Neuronal stem cell (in vitro differentiated cells): Measurements from ENCODE around the gene CDH9.
"Not testable (repeated sequence)": the region's sequence is repeated elsewhere in the genome, so short reads cannot be mapped to it uniquely, and the experiment has no call there.

Source experiments
- DNase-seq: peaks from one replicate; pipeline ENCODE4 v3.0.0-alpha.2; 2013; ENCODE audit warnings: low spot score
- H2AFZ ChIP-seq: one replicate; pipeline ENCODE4 v1.6.1; 2013; ENCODE audit warnings: mild to moderate bottlenecking, low read length, inconsistent platforms
- H2AK5ac ChIP-seq: 2 replicates; pipeline ENCODE4 v1.6.1; 2013; ENCODE audit warnings: low read depth, mild to moderate bottlenecking, inconsistent platforms, low read length, moderate library complexity, mixed read lengths
- H2BK120ac ChIP-seq: 2 replicates; pipeline ENCODE4 v1.6.1; 2013; ENCODE audit warnings: low read depth, mild to moderate bottlenecking, inconsistent platforms, low read length, moderate library complexity, mixed read lengths
- H2BK12ac ChIP-seq: one replicate; pipeline ENCODE4 v1.6.1; 2013; ENCODE audit warnings: low read length, inconsistent platforms
- H2BK15ac ChIP-seq: 2 replicates; pipeline ENCODE4 v1.6.1; 2013; ENCODE audit warnings: mild to moderate bottlenecking, low read length, inconsistent platforms, mixed read lengths
- H2BK5ac ChIP-seq: one replicate; pipeline ENCODE4 v1.6.1; 2013; ENCODE audit warnings: inconsistent platforms, mild to moderate bottlenecking, low read length, moderate library complexity
- H3K14ac ChIP-seq: one replicate; pipeline ENCODE4 v1.6.1; 2013; ENCODE audit warnings: low read length, inconsistent platforms
- H3K18ac ChIP-seq: 2 replicates; pipeline ENCODE4 v1.6.1; 2013; ENCODE audit warnings: low read length, inconsistent platforms
- H3K23ac ChIP-seq: 2 replicates; pipeline ENCODE4 v1.6.1; 2013; ENCODE audit warnings: low read depth, mild to moderate bottlenecking, mixed read lengths, low read length, inconsistent platforms; ENCODE audit not compliant: poor library complexity
- H3K27ac ChIP-seq: replicated peaks from 3 replicates; pipeline ENCODE4 v1.5.1; 2013; ENCODE audit warnings: low read length, inconsistent platforms
- H3K27me3 ChIP-seq, 3 experiments: 2 replicates each; pipeline ENCODE4 v1.6.1; 2013; ENCODE audit warnings: low read length in 3 of 3, mild to moderate bottlenecking in 2 of 3, inconsistent platforms in 1 of 3, low read depth in 1 of 3, mixed read lengths in 1 of 3, moderate library complexity in 1 of 3; ENCODE audit not compliant: control insufficient read depth in 3 of 3, insufficient read depth in 3 of 3
- H3K36me3 ChIP-seq, 2 donors: replicated peaks in 1 of 2; 2 replicates each; pipeline ENCODE4 v1.6.1; 2013; ENCODE audit warnings: low read length in 2 of 2; ENCODE audit not compliant: control insufficient read depth in 2 of 2, insufficient read depth in 2 of 2
- H3K4ac ChIP-seq: 2 replicates; pipeline ENCODE4 v1.6.1; 2013; ENCODE audit warnings: inconsistent platforms, mild to moderate bottlenecking, low read length, moderate library complexity
- H3K4me1 ChIP-seq, 2 donors: 1 replicate in 1 of 2; 2 replicates in 1 of 2; pipeline ENCODE4 v1.6.1; 2013; ENCODE audit warnings: low read length in 2 of 2, low read depth in 1 of 2; ENCODE audit not compliant: control insufficient read depth in 2 of 2, insufficient read depth in 1 of 2
- H3K4me2 ChIP-seq: one replicate; pipeline ENCODE4 v1.6.1; 2013; ENCODE audit warnings: mild to moderate bottlenecking, low read length, inconsistent platforms; ENCODE audit not compliant: insufficient read depth, poor library complexity, severe bottlenecking
- H3K4me3 ChIP-seq, 2 donors: 2 replicates each; pipeline ENCODE4 v1.5.1; 2013; ENCODE audit warnings: low read length in 2 of 2, mild to moderate bottlenecking in 2 of 2, inconsistent platforms in 1 of 2, moderate library complexity in 1 of 2
- H3K79me1 ChIP-seq: one replicate; pipeline ENCODE4 v1.6.1; 2013; ENCODE audit warnings: low read depth, mild to moderate bottlenecking, inconsistent platforms, low read length, moderate library complexity
- H3K9ac ChIP-seq: one replicate; pipeline ENCODE4 v1.6.1; 2013; ENCODE audit warnings: mild to moderate bottlenecking, low read depth, low read length, inconsistent platforms; ENCODE audit not compliant: poor library complexity
- H3K9me3 ChIP-seq, 2 donors: replicated peaks in 1 of 2; 2 replicates each; pipeline versions ENCODE3 to v1.6.1; 2013; ENCODE audit warnings: low read length in 2 of 2, mild to moderate bottlenecking in 2 of 2, inconsistent platforms in 1 of 2, low read depth in 1 of 2, mixed read lengths in 1 of 2, moderate library complexity in 1 of 2; ENCODE audit not compliant: control insufficient read depth in 2 of 2, insufficient read depth in 1 of 2
- H4K8ac ChIP-seq: one replicate; pipeline ENCODE4 v1.6.1; 2013; ENCODE audit warnings: low read depth, mild to moderate bottlenecking, inconsistent platforms, low read length, moderate library complexity
- H4K91ac ChIP-seq: one replicate; pipeline ENCODE4 v1.6.1; 2013; ENCODE audit warnings: low read length, low read depth, mild to moderate bottlenecking, inconsistent platforms; ENCODE audit not compliant: poor library complexity
- WGBS, 2 donors: extraction: QIAGEN DNeasy Blood & Tissue Kit; methylation state at CpG; one replicate each; pipeline ENCODE4 v1.1.7; 2013; ENCODE audit warnings: missing lambda C conversion rate in 2 of 2, mixed read lengths in 1 of 2; ENCODE audit not compliant: insufficient read length in 2 of 2, insufficient replicate concordance in 1 of 2; ENCODE audit errors: extremely low coverage in 2 of 2; 5-methylcytosine and 5-hydroxymethylcytosine counted together

Gene CDH9

DNA sequence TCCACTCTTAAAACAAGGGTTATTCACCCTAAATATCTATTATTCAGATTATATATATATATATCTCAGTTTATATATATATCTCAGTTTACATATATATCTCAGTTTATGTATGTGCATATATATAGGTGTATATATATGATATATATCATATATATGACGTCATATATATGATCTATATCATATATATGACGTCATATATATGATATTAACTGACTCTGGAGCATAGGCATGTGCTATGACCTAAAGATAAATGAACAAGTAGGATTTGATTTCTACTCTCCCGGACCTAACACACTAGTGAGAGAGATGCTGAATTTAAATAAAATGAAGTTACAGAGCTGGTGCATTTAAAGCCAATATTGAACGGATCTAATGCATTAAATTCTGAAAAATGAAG, 174.3 kb downstream of the CDH9 start:
- Histone ChIP-seq H2BK5ac (no peak overlapping the region), H3K9ac (no peak overlapping the region), H3K18ac (no peak overlapping the region), H3K27ac (no peak overlapping the region), H3K27me3 (no peaks in the 10 kb centered on the region), H3K4me1 (no peaks in the 10 kb centered on the region), H3K4me3 (no peak overlapping the region), H3K4ac (no peak overlapping the region), H3K14ac (no peak overlapping the region), H3K9me3 (no peaks in the 10 kb centered on the region), H3K79me1 (no peaks in the 10 kb centered on the region), H2AFZ (no peak overlapping the region), H3K4me2 (no peak overlapping the region), H4K8ac (no peak overlapping the region), H2AK5ac (no peak overlapping the region), H4K91ac (no peak overlapping the region), H2BK15ac (no peak overlapping the region), H3K36me3 (no peaks in the 10 kb centered on the region), H2BK12ac (no peak overlapping the region), H3K23ac (no peak overlapping the region), H2BK120ac (no peak overlapping the region)
- DNase-seq, result no peak
- no CpG with 5 or more reads among the region's 4 CpGs for WGBS, 2 donors

DNA sequence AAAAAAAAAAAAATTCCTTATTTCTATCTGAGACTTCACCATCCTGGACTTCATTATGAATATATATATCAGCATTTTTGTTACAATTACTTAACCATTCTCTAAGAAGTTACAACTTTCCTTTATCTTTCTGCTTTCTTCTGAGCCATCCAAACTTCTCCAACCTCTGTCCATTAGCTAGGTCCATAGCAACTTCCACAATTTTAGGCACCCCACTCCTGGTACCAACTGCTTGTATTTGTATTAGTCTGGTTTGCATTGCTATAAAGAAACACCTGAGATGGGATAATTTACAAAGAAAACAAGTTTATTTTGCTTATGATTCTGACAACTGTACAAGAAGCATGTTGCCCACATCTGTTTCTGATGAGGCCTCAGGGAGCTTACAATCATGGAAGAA, 182.1 kb downstream of the CDH9 start:
- Histone ChIP-seq H3K4me1 (no peaks in the 10 kb centered on the region), H3K4me3 (no peak overlapping the region), H3K36me3 (no peaks in the 10 kb centered on the region), H2AFZ (no peak overlapping the region), H3K14ac (no peak overlapping the region), H2BK12ac (no peak overlapping the region), H4K91ac (no peak overlapping the region), H3K27me3 (no peaks in the 10 kb centered on the region), H3K4me2 (no peak overlapping the region), H3K27ac (no peak overlapping the region), H3K18ac (no peak overlapping the region), H2AK5ac (no peak overlapping the region), H3K9me3 (peaks cover 0 to 9% of the 10 kb centered on the region in 2 donors), H3K23ac (no peak overlapping the region), H2BK5ac (no peak overlapping the region), H2BK15ac (no peak overlapping the region), H3K9ac (no peak overlapping the region), H2BK120ac (no peak overlapping the region), H3K79me1 (no peaks in the 10 kb centered on the region), H3K4ac (no peak overlapping the region), H4K8ac (no peak overlapping the region)
- DNase-seq, result no peak

DNA sequence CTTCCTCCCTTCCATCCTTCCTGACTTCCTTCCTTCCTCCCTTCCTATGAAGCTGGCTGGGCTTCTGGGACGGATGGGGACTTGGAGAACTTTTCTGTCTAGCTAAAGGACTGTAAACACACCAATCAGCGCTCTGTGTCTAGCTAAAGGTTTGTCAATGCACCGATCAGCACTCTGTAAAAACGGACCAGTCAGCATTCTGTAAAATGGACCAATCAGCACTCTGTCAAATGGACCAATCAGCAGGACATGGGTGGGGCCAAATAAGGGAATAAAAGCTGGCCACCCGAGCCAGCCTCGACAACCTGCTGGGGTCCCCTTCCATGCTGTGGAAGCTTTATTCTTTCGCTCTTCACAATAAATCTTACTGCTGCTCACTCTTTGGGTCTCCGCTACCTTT, 185.9 kb downstream of the CDH9 start:
- not testable (repeated sequence) for H3K18ac ChIP-seq, H2BK5ac ChIP-seq, H4K91ac ChIP-seq, H3K27me3 ChIP-seq, H3K4ac ChIP-seq, H2AFZ ChIP-seq, H4K8ac ChIP-seq, H2BK12ac ChIP-seq, H3K4me3 ChIP-seq, DNase-seq, H2BK120ac ChIP-seq, H3K9ac ChIP-seq, H2AK5ac ChIP-seq, H3K4me1 ChIP-seq, H3K79me1 ChIP-seq, H3K36me3 ChIP-seq, H3K9me3 ChIP-seq, H3K4me2 ChIP-seq, H3K27ac ChIP-seq, H3K14ac ChIP-seq, H3K23ac ChIP-seq, H2BK15ac ChIP-seq
- no CpG with 5 or more reads among the region's 8 CpGs for WGBS, 2 donors

GRCh38 chr5:26847041-26847736, 191.2 kb downstream of the CDH9 start:
- Histone ChIP-seq H3K4ac (no peak overlapping the region), H2BK120ac (no peak overlapping the region), H4K8ac (no peak overlapping the region), H2AK5ac (no peak overlapping the region), H3K79me1 (no peaks in the 10 kb centered on the region), H2AFZ (no peak overlapping the region), H3K18ac (no peak overlapping the region), H2BK5ac (no peak overlapping the region), H3K27me3 (no peaks in the 10 kb centered on the region), H3K9me3 (no peaks in the 10 kb centered on the region), H3K4me1 (no peaks in the 10 kb centered on the region), H3K9ac (no peak overlapping the region), H3K23ac (no peak overlapping the region), H3K14ac (no peak overlapping the region), H2BK15ac (no peak overlapping the region), H3K36me3 (no peaks in the 10 kb centered on the region), H4K91ac (no peak overlapping the region), H3K4me2 (no peak overlapping the region), H3K27ac (no peak overlapping the region), H3K4me3 (no peak overlapping the region), H2BK12ac (no peak overlapping the region)
- no CpG with 5 or more reads among the region's 14 CpGs for WGBS, 2 donors
- DNase-seq, result no peak
